Mesothelial cell of epicardium (in vitro differentiated cells): ENCODE measurements around the gene PPP6R3. TPM values are rescaled to one million over a fixed set of nuclear protein-coding genes. Genes with fewer than 3 reads are reported as not detected.
A peak's percentile ranks its signal among the peaks of the same experiment; 100 is the strongest.

Experiments
- DNase-seq, 2 experiments: peaks; one replicate each; pipeline ENCODE4 v3.0.0; 2021; ENCODE audit warnings: low spot score in 2 of 2; ENCODE audit not compliant: unreplicated experiment in 2 of 2
- H3K27ac Mint-ChIP-seq: 2 replicates; pipeline ENCODE4 v1.8.0; 2021; ENCODE audit warnings: mixed read lengths
- H3K27me3 Mint-ChIP-seq: 2 replicates; pipeline ENCODE4 v1.8.0; 2021; ENCODE audit warnings: low read depth, mixed read lengths
- H3K36me3 Mint-ChIP-seq: 2 replicates; pipeline ENCODE4 v1.8.0; 2021; ENCODE audit warnings: mixed read lengths
- H3K4me1 Mint-ChIP-seq: 2 replicates; pipeline ENCODE4 v1.8.0; 2021; ENCODE audit warnings: mixed read lengths
- H3K4me3 Mint-ChIP-seq: 2 replicates; pipeline ENCODE4 v1.8.0; 2021; ENCODE audit warnings: mild to moderate bottlenecking, moderate library complexity, mixed read lengths
- H3K9me3 Mint-ChIP-seq: 2 replicates; pipeline ENCODE4 v1.8.0; 2021; ENCODE audit warnings: mixed read lengths
- CTCF ChIP-seq: fragments of 200-600 bp; sonication (generic); IDR thresholded peaks from one replicate; pipeline ENCODE4 v1.5.0; 2021; ENCODE audit warnings: antibody characterized with exemption; ENCODE audit not compliant: unreplicated experiment
- total RNA-seq: library from RNA; stranded (reverse); gene quantifications from 3 replicates; pipeline ENCODE4 v1.2.1, GENCODE V29; 2021

The PPP6R3 gene
- 133 to 141 TPM (median 137 TPM) in 3 replicates for total RNA-seq

- Mint-ChIP-seq H3K4me1 (peaks cover 40% of the 10 kb centered on the region), H3K27ac (peak within 1 kb of the TSS; percentile 89), H3K36me3 (no peaks in the 10 kb centered on the region), H3K9me3 (no peaks in the 10 kb centered on the region), H3K27me3 (no peaks in the 10 kb centered on the region), H3K4me3 (peak within 1 kb of the TSS; percentile 89)
- DNase-seq, result no peak
- TF ChIP-seq CTCF, result no peak
Measured at GRCh38 chr11:68460741-68461574, at the start of gene PPP6R3. PPP6R3 (plus strand) TSS chr11:68460752; CDS start chr11:68537665, 76,913 bp downstream.

- TF ChIP-seq CTCF, result no peak
- Mint-ChIP-seq H3K27ac (no peak overlapping the region), H3K9me3 (no peaks in the 10 kb centered on the region), H3K4me1 (no peaks in the 10 kb centered on the region), H3K4me3 (no peak overlapping the region), H3K27me3 (no peaks in the 10 kb centered on the region), H3K36me3 (peaks cover 39% of the 10 kb centered on the region)
- no peak for DNase-seq
Measured at GRCh38 chr11:68411501-68411991, 49.0 kb upstream of the PPP6R3 start.

GRCh38 chr11:68412593-68413475 lies 47.7 kb upstream of the PPP6R3 start:
- no peaks in the 10 kb centered on the region for H3K27me3 Mint-ChIP-seq
- H3K4me1 Mint-ChIP-seq, result no peaks in the 10 kb centered on the region
- H3K9me3 Mint-ChIP-seq, result no peaks in the 10 kb centered on the region
- DNase-seq, result no peak
- H3K4me3 Mint-ChIP-seq, result no peak overlapping the region
- peaks cover 39% of the 10 kb centered on the region for H3K36me3 Mint-ChIP-seq
- no peak overlapping the region for H3K27ac Mint-ChIP-seq
- TF ChIP-seq CTCF, result no peak

GRCh38 chr11:68413591-68413999 lies 47.0 kb upstream of the PPP6R3 start:
- DNase-seq, result no peak
- no peaks in the 10 kb centered on the region for H3K9me3 Mint-ChIP-seq
- H3K27ac Mint-ChIP-seq, result no peak overlapping the region
- no peak overlapping the region for H3K4me3 Mint-ChIP-seq
- peaks cover 39% of the 10 kb centered on the region for H3K36me3 Mint-ChIP-seq
- H3K27me3 Mint-ChIP-seq, result no peaks in the 10 kb centered on the region
- H3K4me1 Mint-ChIP-seq, result no peaks in the 10 kb centered on the region
- TF ChIP-seq CTCF, result no peak

GRCh38 chr11:68414496-68415221 lies 45.9 kb upstream of the PPP6R3 start:
- no peak for TF ChIP-seq CTCF
- no peak for DNase-seq
- no peaks in the 10 kb centered on the region for H3K4me1 Mint-ChIP-seq
- no peaks in the 10 kb centered on the region for H3K27me3 Mint-ChIP-seq
- no peak overlapping the region for H3K4me3 Mint-ChIP-seq
- H3K27ac Mint-ChIP-seq, result no peak overlapping the region
- H3K9me3 Mint-ChIP-seq, result no peaks in the 10 kb centered on the region
- H3K36me3 Mint-ChIP-seq, result peaks cover 38% of the 10 kb centered on the region
